ENCODE measurements around the gene SNCG.
"Not testable (repeated sequence)": the region's sequence is repeated elsewhere in the genome, so short reads cannot be mapped to it uniquely, and the experiment has no call there.

SNCG gene

DNA sequence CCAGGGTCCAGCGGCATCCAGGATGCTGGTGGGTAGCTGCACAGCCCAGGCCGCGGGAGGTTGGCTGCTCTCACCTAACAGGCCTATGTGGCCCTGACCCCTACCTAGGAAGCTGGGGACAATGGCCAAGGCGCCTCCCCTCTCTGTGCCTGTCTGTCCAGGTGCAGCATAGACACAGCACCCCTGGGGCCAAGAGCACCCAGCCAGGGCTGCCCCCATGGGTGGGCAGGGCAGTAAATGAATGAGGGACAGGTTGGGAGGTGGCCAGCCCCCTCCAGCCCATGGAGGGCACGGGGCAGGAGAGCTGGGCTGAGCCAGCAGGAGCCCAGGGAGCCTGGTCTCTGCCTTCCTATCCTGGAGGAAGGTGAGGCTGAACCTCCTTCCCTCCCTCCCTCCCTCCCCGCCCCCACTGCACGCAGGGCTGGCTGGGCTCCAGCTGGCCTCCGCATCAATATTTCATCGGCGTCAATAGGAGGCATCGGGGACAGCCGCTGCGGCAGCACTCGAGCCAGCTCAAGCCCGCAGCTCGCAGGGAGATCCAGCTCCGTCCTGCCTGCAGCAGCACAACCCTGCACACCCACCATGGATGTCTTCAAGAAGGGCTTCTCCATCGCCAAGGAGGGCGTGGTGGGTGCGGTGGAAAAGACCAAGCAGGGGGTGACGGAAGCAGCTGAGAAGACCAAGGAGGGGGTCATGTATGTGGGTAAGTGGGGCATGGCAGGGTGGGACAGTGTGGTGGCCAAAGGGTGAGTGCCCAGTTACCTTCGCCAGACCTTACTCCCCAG is at the start of gene SNCG:
Gene SNCG, plus strand, starts transcription at position 484 of the 785 bp plus-strand sequence. Its CDS starts 99 bp downstream, at position 583.
- no peak for DNase-seq (ENCODE audit: low read depth in 2 of 2)

DNA sequence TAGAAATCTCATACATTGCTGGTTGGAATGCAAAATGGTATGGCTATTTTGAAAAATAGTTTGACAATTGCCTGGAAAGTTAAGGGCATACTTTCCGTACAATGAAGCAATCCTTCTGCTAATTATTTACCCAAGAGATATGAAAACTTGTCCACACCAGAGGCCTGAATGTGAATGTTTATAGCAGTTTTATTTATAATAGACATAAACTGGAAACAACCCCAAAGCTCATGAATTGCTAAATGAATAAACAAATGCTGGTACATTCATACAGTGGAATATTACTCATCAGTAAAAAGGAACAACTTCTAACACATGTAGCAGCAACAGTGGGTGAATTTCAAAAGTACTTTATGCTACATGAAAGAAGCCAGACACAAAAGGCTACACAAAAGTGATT is 43.7 kb upstream of the SNCG start:
- DNase-seq (ENCODE audit: low read depth in 2 of 2) = no peak

DNA sequence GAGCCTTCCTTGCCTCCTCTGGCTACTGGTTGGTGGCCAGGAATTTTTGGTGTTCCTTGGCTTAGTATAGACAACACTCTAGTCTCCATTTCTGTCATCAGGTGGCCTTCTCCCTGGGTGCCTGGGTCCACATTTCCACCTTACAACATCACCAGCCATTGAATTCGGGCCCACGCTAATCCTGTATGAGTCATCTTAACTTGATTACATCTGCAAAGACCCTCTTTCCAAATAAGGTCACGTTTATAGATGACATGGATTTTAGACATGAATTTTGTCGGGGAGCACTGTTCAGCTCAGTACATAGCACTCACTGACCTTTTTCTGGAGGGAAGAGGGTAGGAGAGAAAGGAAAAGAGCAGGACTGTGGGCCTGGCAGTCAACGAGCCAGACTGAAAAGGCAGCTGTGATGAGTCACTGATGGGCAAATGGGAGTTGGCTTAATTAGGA is 40.4 kb upstream of the SNCG start:
- DNase-seq (ENCODE audit: low read depth in 2 of 2) = no peak

DNA sequence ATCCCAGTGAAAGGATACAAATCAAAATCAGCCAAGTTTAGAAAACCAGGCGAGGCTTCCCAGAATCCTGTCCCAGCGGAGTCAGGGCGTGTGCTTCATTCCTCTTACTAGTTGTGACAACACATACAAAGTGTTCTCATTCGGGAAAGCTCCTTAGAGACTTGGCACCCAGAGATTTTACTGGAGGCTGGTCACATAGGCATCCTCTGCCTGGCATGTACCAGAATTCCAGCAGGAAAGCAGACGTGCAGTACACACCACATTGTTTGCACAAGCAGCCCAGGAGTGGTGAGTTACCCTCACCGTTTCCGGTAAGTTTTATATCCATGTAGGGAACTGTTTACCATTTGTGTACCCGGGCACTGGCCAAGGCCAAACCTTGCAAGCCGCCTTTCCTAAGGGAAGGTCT is 35.8 kb upstream of the SNCG start:
- no peak for DNase-seq (ENCODE audit: low read depth in 2 of 2)

DNA sequence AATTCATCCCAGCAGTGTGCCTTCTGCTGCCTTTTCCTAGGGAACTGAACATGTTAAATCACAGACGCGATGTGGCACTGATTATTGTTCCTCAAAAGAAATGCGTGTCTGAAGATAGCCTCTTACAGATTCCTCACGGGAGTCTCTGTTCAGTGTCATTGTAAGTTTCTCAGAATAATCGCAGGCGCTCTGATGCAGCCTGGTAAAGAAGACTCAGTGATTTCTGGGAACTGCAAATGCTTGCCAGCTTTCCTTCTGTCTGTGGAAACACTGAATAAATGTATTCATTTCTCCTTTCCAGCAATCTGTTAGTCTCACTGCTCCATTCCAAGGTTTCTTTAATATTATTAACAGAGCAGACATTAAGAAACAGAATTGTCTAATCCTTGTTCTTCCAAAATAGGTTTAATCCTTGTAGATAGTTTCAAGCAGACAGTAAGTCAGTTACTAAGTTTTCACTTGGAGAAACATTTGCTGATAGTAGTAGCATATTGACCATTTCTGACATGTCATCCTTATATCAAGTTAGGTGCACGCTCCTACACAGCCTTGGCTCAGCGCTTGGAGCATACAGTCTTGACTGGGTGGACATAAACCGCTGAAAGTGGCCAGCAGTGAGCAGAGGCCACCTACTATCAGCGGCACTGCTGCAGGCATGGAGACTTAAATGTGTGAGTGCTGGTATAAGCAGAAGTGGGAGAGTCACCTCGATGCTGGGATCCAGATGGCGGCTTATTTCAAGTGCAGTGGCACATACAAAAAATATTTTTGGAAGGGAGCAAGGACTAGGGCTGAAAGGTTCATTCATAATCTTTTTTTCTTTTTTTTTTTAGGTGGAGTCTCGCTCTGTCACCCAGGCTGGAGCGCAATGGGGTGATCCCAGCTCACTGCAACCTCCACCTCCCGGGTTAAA is 28.7 kb upstream of the SNCG start:
- no peak for DNase-seq (ENCODE audit: low read depth in 2 of 2)

GRCh38 chr10:86931872-86932271 is 26.5 kb upstream of the SNCG start:
- no peak for DNase-seq (ENCODE audit: low read depth in 2 of 2)

DNA sequence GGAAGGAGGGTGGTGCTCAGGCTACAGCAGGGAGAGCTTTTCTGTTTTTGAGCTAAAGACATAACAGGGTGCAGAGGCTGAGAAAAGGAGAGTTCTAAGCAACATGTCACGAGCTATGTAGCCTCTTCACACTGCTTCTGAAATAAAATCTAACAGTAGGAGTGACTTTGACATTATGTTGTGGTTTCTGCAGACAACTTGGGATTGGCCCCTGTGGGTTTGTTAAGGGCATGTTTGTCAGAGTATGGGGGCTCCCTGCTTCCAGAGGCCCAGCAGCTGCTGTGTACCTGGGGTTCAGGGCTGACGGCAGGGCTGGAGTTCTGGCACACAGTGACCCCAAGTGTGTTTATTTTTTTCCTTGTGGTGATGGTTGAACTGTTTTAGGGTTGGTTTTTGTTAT is 25.7 kb upstream of the SNCG start:
- no peak for DNase-seq (ENCODE audit: low read depth in 2 of 2)

DNA sequence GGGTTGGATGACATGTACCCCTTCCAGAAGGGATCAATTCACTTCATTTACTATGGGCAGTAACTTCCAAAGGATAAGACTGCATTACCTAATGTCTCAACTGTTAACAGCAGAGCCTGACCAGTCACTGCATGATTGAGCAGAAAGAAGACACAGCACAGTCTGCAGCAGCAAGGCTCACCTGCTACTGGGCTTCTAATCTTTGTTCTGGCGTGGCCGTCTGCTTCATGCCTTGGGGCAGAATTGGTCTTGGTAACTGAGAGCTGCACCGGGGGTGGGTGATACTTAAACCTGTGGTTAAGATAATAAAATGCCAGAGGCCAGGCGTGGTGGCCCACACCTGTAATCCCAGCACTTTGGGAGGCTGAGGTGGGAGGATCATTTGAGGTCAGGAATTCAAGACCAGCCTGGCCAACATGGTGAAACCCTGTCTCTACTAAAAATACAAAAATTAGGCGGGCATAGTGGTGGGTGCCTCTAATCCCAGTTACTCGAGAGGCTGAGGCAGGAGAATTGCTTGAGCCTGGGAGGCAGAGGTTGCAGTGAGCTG is 24.2 kb upstream of the SNCG start:
- DNase-seq (ENCODE audit: low read depth in 2 of 2) = not testable (repeated sequence)

GRCh38 chr10:86936661-86937501 is 21.5 kb upstream of the SNCG start:
- DNase-seq (ENCODE audit: low read depth in 2 of 2) = no peak

GRCh38 chr10:86937502-86938154 is 20.8 kb upstream of the SNCG start:
- no peak for DNase-seq (ENCODE audit: low read depth in 2 of 2)

DNA sequence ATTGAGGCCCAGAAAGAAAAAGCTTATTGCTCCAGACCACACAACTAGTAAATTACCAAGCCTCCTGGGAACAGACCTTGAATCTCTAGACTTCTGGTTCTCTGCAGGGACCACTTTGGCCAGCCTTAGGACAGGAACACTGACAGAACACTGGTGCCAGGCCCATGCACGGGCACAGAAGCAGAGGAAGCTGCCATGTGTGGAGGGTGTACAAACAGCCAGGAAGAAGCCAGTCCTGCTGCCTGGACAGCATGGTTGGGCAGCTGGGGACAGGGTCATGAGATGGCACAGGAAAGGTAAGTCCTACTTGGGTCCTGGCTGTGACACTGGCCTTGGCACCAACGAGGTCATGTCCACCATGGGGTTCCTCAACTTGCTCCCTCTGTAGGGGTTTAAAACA is 20.1 kb upstream of the SNCG start:
- DNase-seq (ENCODE audit: low read depth in 2 of 2) = no peak

GRCh38 chr10:86940076-86940475 is 18.3 kb upstream of the SNCG start:
- not testable (repeated sequence) for DNase-seq (ENCODE audit: low read depth in 2 of 2)

DNA sequence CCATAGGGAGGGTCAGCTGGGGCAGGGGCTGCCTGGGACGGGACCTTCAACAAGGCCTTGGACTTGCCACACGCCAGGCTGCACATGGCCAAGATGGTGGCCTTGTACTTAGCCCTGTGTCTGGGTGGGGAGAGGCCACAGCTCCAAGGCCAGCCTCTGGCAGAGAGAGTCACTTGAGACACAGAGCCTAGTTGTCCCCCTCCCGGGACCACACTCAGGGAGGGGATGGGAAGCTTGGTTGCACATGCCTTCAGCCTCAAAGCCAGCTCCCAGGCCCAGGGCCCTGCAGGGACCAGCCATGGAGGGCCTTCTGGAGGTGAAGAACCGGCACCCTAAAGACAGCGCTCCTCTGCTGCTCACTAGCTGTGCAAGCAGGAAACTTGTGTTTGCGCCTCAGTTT is 17.7 kb upstream of the SNCG start:
- DNase-seq (ENCODE audit: low read depth in 2 of 2) = no peak

DNA sequence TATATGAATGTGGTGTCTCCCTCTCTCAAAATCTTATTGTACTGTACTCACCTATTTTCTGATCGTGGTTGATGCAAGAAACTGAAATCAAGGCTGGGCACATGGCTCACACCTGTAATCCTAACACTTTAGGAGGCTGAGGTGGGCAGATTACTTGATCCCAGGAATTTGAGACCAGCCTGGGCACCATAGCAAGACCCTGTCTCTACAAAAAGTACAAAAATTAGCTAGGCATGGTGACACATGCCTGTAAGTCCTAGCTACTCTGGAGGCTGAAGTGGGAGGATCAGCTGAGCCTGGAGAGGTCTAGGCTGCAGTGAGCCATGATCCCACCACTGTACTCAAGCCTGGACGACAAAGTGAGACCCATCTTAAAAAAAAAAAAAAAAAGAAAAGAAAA is 17.0 kb upstream of the SNCG start:
- no peak for DNase-seq (ENCODE audit: low read depth in 2 of 2)

DNA sequence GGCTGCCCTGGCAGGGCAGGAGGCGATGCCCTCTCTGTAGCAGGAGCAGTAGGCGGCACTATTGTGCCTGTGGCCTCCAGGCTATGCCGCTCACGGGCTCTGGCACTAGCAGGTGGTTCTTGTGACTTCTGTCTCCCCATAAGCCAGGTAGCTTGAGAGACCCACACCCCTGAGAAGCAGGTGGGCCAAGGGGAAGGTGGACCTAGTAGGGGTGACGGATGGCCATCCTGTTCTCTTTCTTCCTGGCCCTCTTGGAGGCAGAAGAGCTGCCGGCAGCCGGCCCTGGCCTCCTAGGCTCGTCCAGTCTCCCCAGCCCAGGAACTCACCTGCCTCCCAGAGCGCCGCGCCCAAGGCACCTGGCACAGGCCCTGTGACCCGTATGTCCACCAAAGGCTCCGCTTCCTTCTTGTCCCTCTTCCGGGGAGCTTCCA is 16.4 kb upstream of the SNCG start:
- no peak for DNase-seq (ENCODE audit: low read depth in 2 of 2)

DNA sequence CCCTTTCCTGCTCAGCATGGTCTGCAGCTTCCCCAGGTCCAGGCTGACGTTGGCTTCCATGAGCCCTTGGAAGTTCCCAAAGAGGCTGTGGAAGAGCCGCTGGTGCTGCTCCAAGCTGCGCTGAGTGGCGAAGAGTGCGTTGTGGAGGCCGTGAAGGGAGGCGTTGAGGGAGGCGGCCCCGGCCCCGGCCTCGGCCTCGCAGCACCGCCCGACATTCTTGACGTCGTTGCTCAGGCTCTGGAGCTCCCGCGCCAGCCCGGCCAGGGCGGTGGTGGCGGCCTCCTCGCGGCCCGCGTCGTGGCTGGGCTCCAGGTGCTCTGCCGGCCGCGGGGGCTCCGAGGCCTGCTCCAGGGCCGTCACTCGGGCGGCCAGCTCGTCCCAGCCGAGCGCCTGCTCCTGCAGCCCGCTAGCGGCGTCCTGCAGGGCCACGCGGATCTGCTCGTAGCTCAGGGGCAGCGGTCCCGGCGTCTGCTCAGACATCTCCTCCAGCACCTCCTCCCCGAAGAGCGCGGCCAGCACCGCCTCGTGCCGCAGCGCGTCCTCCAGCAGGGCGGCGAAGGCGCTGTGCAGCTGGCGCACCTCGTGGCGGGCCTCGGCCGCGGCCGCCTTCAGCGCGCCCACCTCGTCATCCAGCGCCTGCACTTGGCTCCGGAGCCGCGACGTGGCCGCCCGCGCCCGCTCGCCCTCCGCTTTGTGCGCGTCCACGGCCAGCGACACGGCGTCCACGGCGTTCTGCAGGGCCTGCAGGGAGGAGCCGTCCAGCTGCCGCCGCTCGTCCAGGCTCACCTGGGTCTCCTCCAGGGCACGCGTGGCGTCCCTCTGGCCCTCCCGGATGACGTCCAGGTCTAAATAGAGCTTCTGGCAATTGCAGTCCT is 15.7 kb upstream of the SNCG start:
- DNase-seq (ENCODE audit: low read depth in 2 of 2) = no peak

- no peak for DNase-seq (ENCODE audit: low read depth in 2 of 2)
Observed at GRCh38 chr10:86943316-86944030, 14.9 kb upstream of the SNCG start.

DNA sequence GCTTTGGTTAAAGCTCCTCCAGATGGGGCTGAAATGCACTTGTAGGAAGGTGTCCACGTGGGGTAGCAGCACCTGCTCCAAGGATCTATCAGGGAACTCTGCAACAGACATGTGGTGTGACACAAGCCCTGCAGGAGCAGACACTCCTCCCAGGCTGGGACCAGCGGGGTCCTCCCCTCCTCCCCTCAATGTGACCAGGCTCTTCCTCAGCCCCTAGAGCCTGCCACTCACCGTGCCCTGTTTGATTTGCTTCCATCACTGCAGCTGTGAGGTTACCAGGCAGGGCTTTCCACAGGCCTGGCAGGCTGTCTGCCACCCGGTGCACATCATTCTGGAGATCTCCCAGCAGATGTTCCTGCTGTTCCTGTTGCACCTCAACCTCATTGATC is 14.4 kb upstream of the SNCG start:
- no peak for DNase-seq (ENCODE audit: low read depth in 2 of 2)

DNA sequence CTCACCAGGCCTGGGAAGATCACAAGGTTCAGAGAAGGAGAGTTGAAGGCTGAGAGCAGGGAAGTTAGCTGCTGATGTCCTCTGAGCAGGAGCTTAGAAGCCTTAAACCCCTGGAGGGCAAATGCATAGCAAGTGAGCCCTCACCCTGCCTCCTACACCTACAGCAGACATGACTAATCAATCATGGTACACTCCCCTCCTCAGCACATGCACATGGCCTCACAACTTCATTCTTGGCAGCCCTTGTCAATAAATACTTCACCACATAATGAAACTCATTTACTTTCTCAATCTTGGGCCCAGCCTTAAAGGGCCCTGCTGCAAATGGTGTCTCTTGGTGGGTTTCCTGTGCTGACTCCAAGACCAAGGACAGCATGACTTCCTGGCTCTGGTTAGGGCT is 13.9 kb upstream of the SNCG start:
- no peak for DNase-seq (ENCODE audit: low read depth in 2 of 2)

Measured in activated CD8-positive, alpha-beta memory T cell treated with anti-CD3 and anti-CD28 coated beads for 4 hours (primary cell).